ENCODE results near the gene NMB. TPM values are rescaled to one million over a fixed set of nuclear protein-coding genes. Genes with fewer than 3 reads are reported as not detected.
"Not testable (repeated sequence)": the region's sequence is repeated elsewhere in the genome, so short reads cannot be mapped to it uniquely, and the experiment has no call there.

NMB gene
- total and polyA plus RNA-seq, 2 donors: 4.9 to 5.8 TPM

DNA sequence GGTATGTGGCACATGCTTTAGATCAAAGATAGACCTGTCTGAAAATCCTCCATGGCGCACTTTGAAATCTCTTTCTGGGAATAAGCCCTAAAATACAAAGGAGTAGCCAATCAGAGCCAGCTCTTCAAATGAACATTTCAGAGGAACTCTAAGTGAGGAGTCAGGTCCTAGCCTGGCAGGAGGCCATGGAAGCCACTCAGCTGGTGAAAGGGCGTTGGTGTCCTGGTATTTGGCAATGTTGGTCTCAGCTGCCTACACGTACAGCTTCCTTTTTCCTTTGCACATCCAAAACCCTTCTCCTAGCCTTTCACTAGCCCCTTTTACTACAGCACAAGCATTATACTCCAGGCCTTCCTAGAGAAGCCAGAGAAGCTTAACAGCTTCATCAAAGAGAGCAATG is 9.5 kb downstream of the NMB start:
- H3K27me3 ChIP-seq (ENCODE audit: control insufficient read depth in 2 of 2, insufficient read depth in 1 of 2, low read length in 1 of 2): no peaks in the 10 kb centered on the region
- no peaks in the 10 kb centered on the region for H3K9me3 ChIP-seq (ENCODE audit: control insufficient read depth in 2 of 2, insufficient read depth in 1 of 2, low read length in 1 of 2)
- no peak overlapping the region for H3K27ac ChIP-seq (ENCODE audit: low read depth in 1 of 2, low read length in 1 of 2)
- WGBS: 96% methylated on average over 3 of the region's 3 CpGs
- no peak for DNase-seq (ENCODE audit: low read depth in 6 of 9, low spot score in 9 of 9)
- H3K36me3 ChIP-seq (ENCODE audit: control insufficient read depth in 2 of 2, insufficient read depth in 2 of 2, low read length in 1 of 2): peaks cover 72 to 74% of the 10 kb centered on the region in 2 donors
- H3K4me1 ChIP-seq (ENCODE audit: control insufficient read depth in 2 of 2, insufficient read depth in 2 of 2, low read length in 2 of 2): peaks cover 3 to 6% of the 10 kb centered on the region in 2 donors
- no peak overlapping the region for H3K4me3 ChIP-seq (ENCODE audit: low read length in 2 of 2)

DNA sequence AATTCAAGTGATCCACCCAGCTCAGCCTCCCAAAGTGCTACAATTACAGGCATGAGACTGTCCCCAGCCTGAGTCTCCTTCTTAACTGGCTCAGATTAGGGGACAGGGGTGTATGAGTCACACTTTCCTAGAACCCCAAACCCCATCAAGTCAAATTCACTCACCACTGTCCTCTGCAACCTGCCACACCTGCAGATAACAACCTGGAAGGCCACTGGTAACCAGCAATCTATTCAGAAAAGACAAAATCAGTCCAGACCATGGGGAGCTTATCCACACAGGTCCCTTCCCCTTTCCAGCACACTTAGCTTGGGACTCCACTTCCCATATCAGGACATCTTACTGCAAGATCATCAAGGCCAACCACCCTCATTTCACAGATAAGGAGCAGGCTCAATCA is 10.3 kb downstream of the NMB start:
- H3K27ac ChIP-seq (ENCODE audit: low read depth in 1 of 2, low read length in 1 of 2): no peak overlapping the region

DNA sequence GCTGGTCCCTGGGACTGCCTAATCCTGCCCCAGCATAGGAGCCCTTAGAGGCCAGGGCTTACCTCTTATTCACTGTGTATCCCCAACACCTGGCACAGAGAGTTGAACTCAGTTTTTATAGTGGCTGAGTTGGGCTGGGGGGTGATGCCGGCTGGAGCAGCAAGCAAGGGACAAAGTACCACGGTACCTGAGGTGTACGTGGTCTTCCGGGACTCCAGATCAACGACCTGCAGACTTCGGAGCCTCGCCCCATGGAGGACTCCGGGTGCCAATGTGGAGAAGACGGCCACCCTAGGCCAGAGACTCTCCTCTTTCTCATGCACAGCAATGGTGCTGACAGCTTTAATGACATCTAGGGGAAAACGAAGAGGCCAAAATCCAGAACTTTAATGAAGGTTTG is 12.0 kb downstream of the NMB start:
- Histone ChIP-seq H3K4me1 (ENCODE audit: control insufficient read depth in 2 of 2, insufficient read depth in 2 of 2, low read length in 2 of 2) (no peaks in the 10 kb centered on the region), H3K27ac (ENCODE audit: low read depth in 1 of 2, low read length in 1 of 2) (no peak overlapping the region), H3K9me3 (ENCODE audit: control insufficient read depth in 2 of 2, insufficient read depth in 1 of 2, low read length in 1 of 2) (no peaks in the 10 kb centered on the region), H3K36me3 (ENCODE audit: control insufficient read depth in 2 of 2, insufficient read depth in 2 of 2, low read length in 1 of 2) (peaks cover 84% of the 10 kb centered on the region in 2 donors), H3K27me3 (ENCODE audit: control insufficient read depth in 2 of 2, insufficient read depth in 1 of 2, low read length in 1 of 2) (no peaks in the 10 kb centered on the region), H3K4me3 (ENCODE audit: low read length in 2 of 2) (no peak overlapping the region)
- no peak for DNase-seq (ENCODE audit: low read depth in 6 of 9, low spot score in 9 of 9)
- WGBS: 98% methylated on average over 10 of the region's 10 CpGs

More for the DNA sequence above, 10.3 kb downstream of the NMB start:
- Histone ChIP-seq H3K9me3 (ENCODE audit: control insufficient read depth in 2 of 2, insufficient read depth in 1 of 2, low read length in 1 of 2) (no peaks in the 10 kb centered on the region), H3K36me3 (ENCODE audit: control insufficient read depth in 2 of 2, insufficient read depth in 2 of 2, low read length in 1 of 2) (peaks cover 79 to 82% of the 10 kb centered on the region in 2 donors), H3K27me3 (ENCODE audit: control insufficient read depth in 2 of 2, insufficient read depth in 1 of 2, low read length in 1 of 2) (no peaks in the 10 kb centered on the region), H3K4me3 (ENCODE audit: low read length in 2 of 2) (no peak overlapping the region), H3K4me1 (ENCODE audit: control insufficient read depth in 2 of 2, insufficient read depth in 2 of 2, low read length in 2 of 2) (no peaks in the 10 kb centered on the region)
- DNase-seq (ENCODE audit: low read depth in 6 of 9, low spot score in 9 of 9): no peak

DNA sequence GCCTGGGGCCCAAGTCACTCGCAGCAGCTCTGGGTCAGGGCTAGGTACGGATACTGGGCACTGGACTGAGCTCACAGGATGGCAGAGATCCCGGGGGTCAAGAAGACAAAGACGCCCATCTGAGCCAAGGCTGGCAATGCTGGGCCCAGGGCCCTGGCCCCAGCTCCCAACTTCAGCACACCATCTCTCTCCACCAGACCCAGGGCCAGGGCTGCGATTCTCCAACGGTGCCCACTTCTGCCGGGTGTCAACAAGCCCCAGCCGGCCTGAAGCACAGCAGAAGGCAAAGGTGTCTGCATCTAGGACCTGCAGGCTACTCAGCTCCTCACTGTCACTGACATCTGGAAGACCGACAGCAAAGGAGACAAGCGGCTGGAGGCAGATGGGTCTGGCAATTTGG is 12.5 kb downstream of the NMB start:
- no peak for DNase-seq (ENCODE audit: low read depth in 6 of 9, low spot score in 9 of 9)
- Histone ChIP-seq H3K27me3 (ENCODE audit: control insufficient read depth in 2 of 2, insufficient read depth in 1 of 2, low read length in 1 of 2) (no peaks in the 10 kb centered on the region), H3K9me3 (ENCODE audit: control insufficient read depth in 2 of 2, insufficient read depth in 1 of 2, low read length in 1 of 2) (no peaks in the 10 kb centered on the region), H3K4me1 (ENCODE audit: control insufficient read depth in 2 of 2, insufficient read depth in 2 of 2, low read length in 2 of 2) (no peaks in the 10 kb centered on the region), H3K27ac (ENCODE audit: low read depth in 1 of 2, low read length in 1 of 2) (no peak overlapping the region), H3K4me3 (ENCODE audit: low read length in 2 of 2) (no peak overlapping the region), H3K36me3 (ENCODE audit: control insufficient read depth in 2 of 2, insufficient read depth in 2 of 2, low read length in 1 of 2) (peaks cover 86 to 87% of the 10 kb centered on the region in 2 donors)
- WGBS: 99% methylated on average over 10 of the region's 10 CpGs

DNA sequence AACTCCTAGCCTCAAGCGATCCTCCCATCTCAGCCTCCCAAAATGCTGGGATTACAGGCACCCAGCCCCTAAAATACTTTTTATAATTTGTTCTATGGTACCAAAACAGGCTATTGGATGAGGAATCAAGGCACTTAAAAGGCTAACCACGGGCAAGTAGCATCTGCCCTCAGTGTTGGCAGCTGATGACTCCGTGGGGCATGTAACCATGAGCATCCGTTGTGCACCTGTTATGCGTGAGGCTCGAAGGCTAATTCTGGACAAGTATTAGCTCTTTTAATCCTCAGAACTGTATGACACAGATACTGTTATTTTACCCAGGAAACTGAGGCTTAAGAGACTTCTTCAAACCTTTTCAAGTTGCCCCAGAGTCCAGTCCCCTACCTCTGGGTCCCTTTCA is 14.2 kb downstream of the NMB start:
- H3K9me3 ChIP-seq (ENCODE audit: control insufficient read depth in 2 of 2, insufficient read depth in 1 of 2, low read length in 1 of 2): no peaks in the 10 kb centered on the region
- no peaks in the 10 kb centered on the region for H3K4me1 ChIP-seq (ENCODE audit: control insufficient read depth in 2 of 2, insufficient read depth in 2 of 2, low read length in 2 of 2)
- no peak overlapping the region for H3K27ac ChIP-seq (ENCODE audit: low read depth in 1 of 2, low read length in 1 of 2)
- H3K36me3 ChIP-seq (ENCODE audit: control insufficient read depth in 2 of 2, insufficient read depth in 2 of 2, low read length in 1 of 2): peaks cover 88 to 89% of the 10 kb centered on the region in 2 donors
- H3K4me3 ChIP-seq (ENCODE audit: low read length in 2 of 2): no peak overlapping the region
- no peak for DNase-seq (ENCODE audit: low read depth in 6 of 9, low spot score in 9 of 9)
- H3K27me3 ChIP-seq (ENCODE audit: control insufficient read depth in 2 of 2, insufficient read depth in 1 of 2, low read length in 1 of 2): no peaks in the 10 kb centered on the region
- 96% methylated on average over 6 of the region's 6 CpGs for WGBS

DNA sequence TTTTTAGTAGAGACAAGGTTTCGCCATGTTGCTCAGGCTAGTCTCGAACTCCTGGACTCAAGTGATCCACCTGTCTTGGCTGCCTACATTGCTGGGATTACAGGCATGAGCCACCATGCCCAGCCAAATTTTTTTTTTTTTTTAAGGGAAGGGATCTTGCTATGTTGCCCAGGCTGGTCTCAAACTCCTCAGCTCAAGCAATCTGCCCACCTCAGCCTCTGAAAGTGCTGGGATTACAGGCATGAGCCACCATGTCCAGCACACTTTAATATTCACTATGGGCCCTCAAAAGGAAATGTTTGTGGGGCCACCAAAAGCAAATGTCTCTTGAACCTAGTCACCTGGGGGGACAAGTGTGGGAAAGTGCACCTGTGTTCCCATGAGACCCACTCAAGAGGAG is 15.4 kb downstream of the NMB start:
- H3K9me3 ChIP-seq (ENCODE audit: control insufficient read depth in 2 of 2, insufficient read depth in 1 of 2, low read length in 1 of 2); H3K27ac ChIP-seq (ENCODE audit: low read depth in 1 of 2, low read length in 1 of 2); DNase-seq (ENCODE audit: low read depth in 6 of 9, low spot score in 9 of 9); H3K4me1 ChIP-seq (ENCODE audit: control insufficient read depth in 2 of 2, insufficient read depth in 2 of 2, low read length in 2 of 2); H3K27me3 ChIP-seq (ENCODE audit: control insufficient read depth in 2 of 2, insufficient read depth in 1 of 2, low read length in 1 of 2); H3K4me3 ChIP-seq (ENCODE audit: low read length in 2 of 2): not testable (repeated sequence)
- peaks cover 80 to 81% of the 10 kb centered on the region in 2 donors for H3K36me3 ChIP-seq (ENCODE audit: control insufficient read depth in 2 of 2, insufficient read depth in 2 of 2, low read length in 1 of 2)
- 79% methylated on average over 2 of the region's 2 CpGs for WGBS

DNA sequence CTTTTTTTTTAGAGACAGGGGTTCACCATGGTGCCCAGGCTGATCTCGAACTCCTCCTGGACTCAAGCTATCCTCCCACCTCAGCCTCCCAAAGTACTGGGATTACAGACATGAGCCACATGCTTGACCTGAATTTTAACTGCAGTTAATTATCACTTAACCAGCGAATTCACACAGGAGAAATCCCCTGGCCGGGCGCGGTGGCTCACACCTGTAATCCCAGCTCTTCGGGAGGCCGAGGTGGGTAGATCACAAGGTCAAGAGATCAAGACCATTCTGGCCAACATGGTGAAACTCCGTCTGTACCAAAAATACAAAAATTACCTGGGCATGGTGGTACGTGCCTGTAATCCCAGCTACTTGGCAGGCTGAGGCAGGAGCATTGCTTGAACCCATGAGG is 16.1 kb downstream of the NMB start:
- H3K9me3 ChIP-seq (ENCODE audit: control insufficient read depth in 2 of 2, insufficient read depth in 1 of 2, low read length in 1 of 2); H3K4me3 ChIP-seq (ENCODE audit: low read length in 2 of 2); DNase-seq (ENCODE audit: low read depth in 6 of 9, low spot score in 9 of 9); H3K27me3 ChIP-seq (ENCODE audit: control insufficient read depth in 2 of 2, insufficient read depth in 1 of 2, low read length in 1 of 2); H3K4me1 ChIP-seq (ENCODE audit: control insufficient read depth in 2 of 2, insufficient read depth in 2 of 2, low read length in 2 of 2); H3K27ac ChIP-seq (ENCODE audit: low read depth in 1 of 2, low read length in 1 of 2): not testable (repeated sequence)
- H3K36me3 ChIP-seq (ENCODE audit: control insufficient read depth in 2 of 2, insufficient read depth in 2 of 2, low read length in 1 of 2): peaks cover 73 to 78% of the 10 kb centered on the region in 2 donors
- 98% methylated on average over 9 of the region's 9 CpGs for WGBS

DNA sequence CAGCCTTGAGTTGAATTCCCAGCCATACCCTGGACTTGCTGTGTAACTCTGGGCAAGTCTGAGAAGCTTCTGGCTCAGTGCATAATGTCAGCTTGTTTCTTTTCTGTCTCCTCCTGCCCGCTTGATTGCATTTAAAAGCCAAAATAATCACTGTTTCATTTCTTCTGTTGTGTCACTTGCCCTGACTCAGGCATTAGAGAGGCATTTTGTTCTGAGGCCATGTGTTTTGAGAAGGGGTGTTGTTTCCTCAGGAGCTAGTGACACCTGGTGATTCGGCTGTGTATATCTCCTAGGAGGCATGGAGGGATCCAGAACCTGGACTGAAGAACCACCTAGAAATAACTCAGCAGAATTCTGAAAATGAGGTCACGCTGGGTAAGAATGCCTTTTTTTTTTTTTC is 19.9 kb downstream of the NMB start:
- peak in 1 of 9 donors; percentile 48 for DNase-seq (ENCODE audit: low read depth in 6 of 9, low spot score in 9 of 9)
- 77% methylated on average over 3 of the region's 3 CpGs for WGBS
- H3K9me3 ChIP-seq (ENCODE audit: control insufficient read depth in 2 of 2, insufficient read depth in 1 of 2, low read length in 1 of 2): no peaks in the 10 kb centered on the region
- peaks cover 2 to 10% of the 10 kb centered on the region in 2 donors for H3K4me1 ChIP-seq (ENCODE audit: control insufficient read depth in 2 of 2, insufficient read depth in 2 of 2, low read length in 2 of 2)
- peaks cover 41 to 52% of the 10 kb centered on the region in 2 donors for H3K36me3 ChIP-seq (ENCODE audit: control insufficient read depth in 2 of 2, insufficient read depth in 2 of 2, low read length in 1 of 2)
- no peaks in the 10 kb centered on the region for H3K27me3 ChIP-seq (ENCODE audit: control insufficient read depth in 2 of 2, insufficient read depth in 1 of 2, low read length in 1 of 2)
- no peak overlapping the region for H3K27ac ChIP-seq (ENCODE audit: low read depth in 1 of 2, low read length in 1 of 2)
- H3K4me3 ChIP-seq (ENCODE audit: low read length in 2 of 2): no peak overlapping the region

DNA sequence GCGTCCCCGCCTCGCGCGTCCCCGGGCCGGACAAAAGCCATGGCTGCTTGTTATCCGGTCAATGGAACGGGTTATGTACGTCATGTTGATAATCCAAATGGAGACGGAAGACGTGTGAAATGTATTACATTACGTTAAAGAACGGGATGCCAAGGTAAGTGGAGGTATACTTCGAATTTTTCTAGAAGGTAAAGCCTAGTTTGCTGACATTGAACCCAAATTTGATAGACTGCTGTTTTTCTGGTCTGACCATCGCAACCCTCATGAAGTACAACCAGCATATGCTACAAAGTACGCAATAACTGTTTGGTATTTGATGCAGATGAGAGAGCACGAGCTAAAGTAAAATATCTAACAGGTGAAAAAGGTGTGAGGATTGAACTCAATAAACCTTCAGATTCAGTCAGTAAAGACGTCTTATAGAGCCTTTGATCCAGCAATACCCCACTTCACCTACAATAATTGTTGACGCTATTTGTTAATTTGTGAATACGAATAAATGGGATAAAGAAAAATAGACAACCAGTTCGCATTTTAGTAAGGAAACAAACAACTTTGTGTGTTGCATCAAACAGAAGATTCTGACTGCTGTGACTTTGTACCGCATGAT is 23.7 kb downstream of the NMB start:
- Histone ChIP-seq H3K4me3 (ENCODE audit: low read length in 2 of 2) (peak overlapping the region; percentile 22 to 80), H3K27ac (ENCODE audit: low read depth in 1 of 2, low read length in 1 of 2) (no peak overlapping the region), H3K4me1 (ENCODE audit: control insufficient read depth in 2 of 2, insufficient read depth in 2 of 2, low read length in 2 of 2) (peaks cover 21 to 27% of the 10 kb centered on the region in 2 donors), H3K9me3 (ENCODE audit: control insufficient read depth in 2 of 2, insufficient read depth in 1 of 2, low read length in 1 of 2) (no peaks in the 10 kb centered on the region), H3K36me3 (ENCODE audit: control insufficient read depth in 2 of 2, insufficient read depth in 2 of 2, low read length in 1 of 2) (peaks cover 5 to 16% of the 10 kb centered on the region in 2 donors), H3K27me3 (ENCODE audit: control insufficient read depth in 2 of 2, insufficient read depth in 1 of 2, low read length in 1 of 2) (no peaks in the 10 kb centered on the region)
- DNase-seq (ENCODE audit: low read depth in 6 of 9, low spot score in 9 of 9): no peak
- 46% methylated on average over 23 of the region's 23 CpGs for WGBS

Measured in thymus (tissue), 11 donors.